ENCODE measurements around the gene UGT1A3.

Gene UGT1A3

GRCh38 chr2:233728723-233729301, at the start of gene UGT1A3:
TSS of gene UGT1A3 (plus strand) at chr2:233729042. CDS start at chr2:233729127, 85 bp downstream.
- DNase-seq (ENCODE audit: low read depth in 2 of 2): no peak
- TF ChIP-seq, protein P1, sequence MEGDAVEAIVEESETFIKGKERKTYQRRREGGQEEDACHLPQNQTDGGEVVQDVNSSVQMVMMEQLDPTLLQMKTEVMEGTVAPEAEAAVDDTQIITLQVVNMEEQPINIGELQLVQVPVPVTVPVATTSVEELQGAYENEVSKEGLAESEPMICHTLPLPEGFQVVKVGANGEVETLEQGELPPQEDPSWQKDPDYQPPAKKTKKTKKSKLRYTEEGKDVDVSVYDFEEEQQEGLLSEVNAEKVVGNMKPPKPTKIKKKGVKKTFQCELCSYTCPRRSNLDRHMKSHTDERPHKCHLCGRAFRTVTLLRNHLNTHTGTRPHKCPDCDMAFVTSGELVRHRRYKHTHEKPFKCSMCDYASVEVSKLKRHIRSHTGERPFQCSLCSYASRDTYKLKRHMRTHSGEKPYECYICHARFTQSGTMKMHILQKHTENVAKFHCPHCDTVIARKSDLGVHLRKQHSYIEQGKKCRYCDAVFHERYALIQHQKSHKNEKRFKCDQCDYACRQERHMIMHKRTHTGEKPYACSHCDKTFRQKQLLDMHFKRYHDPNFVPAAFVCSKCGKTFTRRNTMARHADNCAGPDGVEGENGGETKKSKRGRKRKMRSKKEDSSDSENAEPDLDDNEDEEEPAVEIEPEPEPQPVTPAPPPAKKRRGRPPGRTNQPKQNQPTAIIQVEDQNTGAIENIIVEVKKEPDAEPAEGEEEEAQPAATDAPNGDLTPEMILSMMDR (IDR thresholded peaks at IDR 0.05; ENCODE audit: low read depth, low read length): no peak
- H3K4me3 ChIP-seq (replicated peaks in 1 of 2; ENCODE audit: low read depth in 2 of 2, low read length in 2 of 2): no peak within 1 kb of the TSS

DNA sequence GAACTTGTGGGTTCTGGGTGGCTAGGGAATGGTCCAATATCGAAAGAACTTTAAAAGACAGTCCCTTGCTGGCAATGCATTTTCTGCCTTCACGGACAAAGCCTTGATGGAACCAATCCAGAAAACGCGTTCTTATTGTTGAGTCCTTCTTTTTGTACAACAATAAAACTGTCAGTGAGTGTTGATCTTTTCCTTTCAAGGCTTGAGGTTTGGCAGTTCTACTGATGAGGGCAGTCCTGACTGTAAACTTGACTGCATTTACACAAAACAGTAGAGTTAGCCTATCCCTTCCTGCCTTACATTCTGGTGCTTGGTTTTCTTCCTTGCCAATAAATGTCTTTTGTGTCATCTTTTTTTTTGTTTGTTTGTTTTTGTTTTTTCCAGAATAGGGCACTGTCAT, 49.6 kb upstream of the UGT1A3 start:
- TF ChIP-seq, protein P1 (IDR thresholded peaks at IDR 0.05; ENCODE audit: low read depth, low read length): no peak
- no peak overlapping the region for H3K4me3 ChIP-seq (replicated peaks in 1 of 2; ENCODE audit: low read depth in 2 of 2, low read length in 2 of 2)
- peak in 1 of 2 donors; percentile 12 for DNase-seq (ENCODE audit: low read depth in 2 of 2)

DNA sequence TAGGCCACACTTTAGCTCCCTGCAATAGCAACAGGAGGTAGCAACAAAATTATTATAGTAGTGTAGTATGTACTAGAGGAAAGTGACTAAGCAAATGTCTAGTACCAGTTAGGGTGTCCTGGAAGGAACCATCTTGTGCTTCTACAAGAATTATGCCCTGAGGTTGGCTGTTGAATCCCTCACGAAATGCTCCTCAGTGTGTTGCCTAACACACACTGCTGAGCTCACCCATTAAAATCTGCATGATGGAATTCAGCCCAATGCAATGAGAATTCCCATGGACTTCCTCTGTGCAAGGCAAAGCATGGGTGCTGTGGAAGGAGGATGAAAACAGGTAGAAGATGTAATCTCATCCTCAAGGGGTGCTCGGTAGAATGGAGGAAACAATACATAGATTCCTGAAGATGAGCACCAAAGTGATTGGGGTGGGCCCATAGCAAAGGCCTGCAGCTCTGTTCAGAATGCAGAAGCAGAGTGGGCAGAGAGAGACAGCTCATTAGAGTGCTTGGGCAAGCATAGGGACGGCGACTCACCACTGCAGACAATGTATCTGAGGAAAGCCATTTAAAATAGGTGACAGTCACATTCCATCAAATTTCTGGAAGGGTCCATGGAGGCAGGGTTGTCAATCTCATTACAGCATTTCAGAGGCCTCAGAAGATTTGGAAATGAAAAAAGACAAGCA, 48.3 kb upstream of the UGT1A3 start:
- no peak overlapping the region for H3K4me3 ChIP-seq (replicated peaks in 1 of 2; ENCODE audit: low read depth in 2 of 2, low read length in 2 of 2)
- TF ChIP-seq, protein P1 (IDR thresholded peaks at IDR 0.05; ENCODE audit: low read depth, low read length): no peak
- DNase-seq (ENCODE audit: low read depth in 2 of 2): no peak

DNA sequence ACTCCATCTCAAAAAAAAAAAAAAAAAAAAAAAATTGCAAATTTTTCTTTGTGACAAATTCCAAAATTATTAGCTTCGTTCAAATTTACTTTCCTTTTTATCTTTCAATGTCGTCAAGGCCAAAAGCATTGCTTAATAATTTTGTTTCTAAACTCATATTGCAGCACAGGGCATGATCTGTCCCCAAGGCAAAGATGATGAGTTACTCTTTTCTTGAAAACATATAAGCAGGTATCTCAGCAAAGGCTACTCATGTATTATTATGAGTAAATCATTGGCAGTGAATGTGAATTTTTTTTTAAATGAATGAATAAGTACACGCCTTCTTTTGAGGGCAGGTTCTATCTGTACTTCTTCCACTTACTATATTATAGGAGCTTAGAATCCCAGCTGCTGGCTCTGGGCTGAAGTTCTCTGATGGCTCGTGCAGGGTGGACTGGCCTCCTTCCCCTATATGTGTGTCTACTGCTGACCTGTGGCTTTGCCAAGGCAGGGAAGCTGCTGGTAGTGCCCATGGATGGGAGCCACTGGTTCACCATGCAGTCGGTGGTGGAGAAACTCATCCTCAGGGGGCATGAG, 47.2 kb upstream of the UGT1A3 start, which contains the start of gene UGT1A7:
Gene UGT1A7, plus strand, starts transcription at position 381 of the 579 bp plus-strand sequence. Its CDS starts 37 bp downstream, at position 418.
- H3K4me3 ChIP-seq (replicated peaks in 1 of 2; ENCODE audit: low read depth in 2 of 2, low read length in 2 of 2): no peak within 1 kb of the TSS
- TF ChIP-seq, protein P1 (IDR thresholded peaks at IDR 0.05; ENCODE audit: low read depth, low read length): no peak
- DNase-seq (ENCODE audit: low read depth in 2 of 2): no peak

DNA sequence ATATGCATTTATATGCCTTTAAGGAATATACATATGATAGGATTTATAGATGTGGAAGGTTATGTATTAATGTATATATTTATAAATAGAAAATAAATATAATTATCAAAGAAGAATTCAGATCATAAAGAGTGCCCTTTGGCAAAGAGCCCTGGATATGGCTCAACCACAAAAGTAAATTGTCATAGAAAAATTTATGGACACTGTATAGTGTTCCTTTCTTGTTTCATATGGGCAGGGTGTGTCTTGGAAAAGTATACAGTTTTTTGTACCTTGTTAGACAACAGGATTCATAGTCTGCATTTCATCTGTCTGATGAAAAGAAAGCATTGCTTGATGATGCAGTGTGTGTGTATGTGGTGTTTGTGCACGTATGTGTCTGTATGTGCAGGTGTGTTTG, 44.2 kb upstream of the UGT1A3 start:
- DNase-seq (ENCODE audit: low read depth in 2 of 2): no peak
- TF ChIP-seq, protein P1 (IDR thresholded peaks at IDR 0.05; ENCODE audit: low read depth, low read length): no peak

GRCh38 chr2:233686928-233687327, 41.9 kb upstream of the UGT1A3 start:
- DNase-seq (ENCODE audit: low read depth in 2 of 2): no peak
- H3K4me3 ChIP-seq (replicated peaks in 1 of 2; ENCODE audit: low read depth in 2 of 2, low read length in 2 of 2): no peak overlapping the region
- TF ChIP-seq, protein P1 (IDR thresholded peaks at IDR 0.05; ENCODE audit: low read depth, low read length): no peak

More for the DNA sequence above, 44.2 kb upstream of the UGT1A3 start:
- no peak overlapping the region for H3K4me3 ChIP-seq (replicated peaks in 1 of 2; ENCODE audit: low read depth in 2 of 2, low read length in 2 of 2)

Measured in cardiac fibroblast (primary cell).